H9 (cell line): Measurements from ENCODE around the gene KCTD16. TPM values are rescaled to one million over a fixed set of nuclear protein-coding genes. Genes with fewer than 3 reads are reported as not detected.

Experiments
- DNase-seq: peaks from one replicate; pipeline ENCODE4 v3.0.0-alpha.2; 2017
- H2AFZ ChIP-seq: one replicate; pipeline ENCODE4 v1.6.1; 2013; ENCODE audit warnings: mild to moderate bottlenecking, low read length, control low read depth, moderate library complexity
- H2AK5ac ChIP-seq: 2 replicates; pipeline ENCODE4 v1.6.1; 2013; ENCODE audit warnings: low read length, control low read depth, mixed read lengths; ENCODE audit not compliant: insufficient read length
- H2BK120ac ChIP-seq: one replicate; pipeline ENCODE4 v1.6.1; 2013; ENCODE audit warnings: low read depth, mild to moderate bottlenecking, low read length, control low read depth, inconsistent platforms; ENCODE audit not compliant: poor library complexity, severe bottlenecking
- H2BK12ac ChIP-seq: 2 replicates; pipeline ENCODE4 v1.6.1; 2013; ENCODE audit warnings: low read length, control low read depth, mixed read lengths, low read depth; ENCODE audit not compliant: insufficient read length
- H2BK15ac ChIP-seq: 2 replicates; pipeline ENCODE4 v1.6.1; 2013; ENCODE audit warnings: low read depth, low read length, control low read depth
- H2BK20ac ChIP-seq: one replicate; pipeline ENCODE4 v1.6.1; 2013; ENCODE audit warnings: low read depth, mild to moderate bottlenecking, low read length, control low read depth, inconsistent platforms; ENCODE audit not compliant: poor library complexity, severe bottlenecking
- H2BK5ac ChIP-seq: 2 replicates; pipeline ENCODE4 v1.6.1; 2013; ENCODE audit warnings: low read length, control low read depth, mixed read lengths; ENCODE audit not compliant: insufficient read length
- H3K14ac ChIP-seq: 2 replicates; pipeline ENCODE4 v1.6.1; 2013; ENCODE audit warnings: low read length, control low read depth; ENCODE audit not compliant: insufficient read depth
- H3K18ac ChIP-seq: 2 replicates; pipeline ENCODE4 v1.6.1; 2013; ENCODE audit warnings: low read depth, mild to moderate bottlenecking, mixed read lengths, low read length, control low read depth; ENCODE audit not compliant: insufficient read length
- H3K23ac ChIP-seq: 2 replicates; pipeline ENCODE4 v1.6.1; 2013; ENCODE audit warnings: low read length, control low read depth, mixed read lengths, low read depth; ENCODE audit not compliant: insufficient read length
- H3K23me2 ChIP-seq: 2 replicates; pipeline ENCODE4 v1.6.1; 2013; ENCODE audit warnings: low read depth, mild to moderate bottlenecking, mixed read lengths, low read length, control low read depth; ENCODE audit not compliant: insufficient read length, poor library complexity, severe bottlenecking
- H3K27ac ChIP-seq: 2 replicates; pipeline ENCODE4 v1.5.1; 2013; ENCODE audit warnings: low read length, control low read depth, mixed read lengths, low read depth; ENCODE audit not compliant: insufficient read length
- H3K27me3 ChIP-seq: 2 replicates; pipeline ENCODE4 v1.6.1; 2013; ENCODE audit warnings: low read length, control low read depth, inconsistent platforms; ENCODE audit not compliant: insufficient read depth
- H3K4ac ChIP-seq: 2 replicates; pipeline ENCODE4 v1.6.1; 2013; ENCODE audit warnings: low read depth, mild to moderate bottlenecking, control low read depth, inconsistent platforms, low read length, moderate library complexity
- H3K4me1 ChIP-seq: 2 replicates; pipeline ENCODE4 v1.6.1; 2013; ENCODE audit warnings: low read length, control low read depth, inconsistent platforms; ENCODE audit not compliant: insufficient read depth
- H3K4me2 ChIP-seq: 2 replicates; pipeline ENCODE4 v1.6.1; 2013; ENCODE audit warnings: low read length, control low read depth, mixed read lengths; ENCODE audit not compliant: insufficient read length, insufficient read depth
- H3K56ac ChIP-seq: 2 replicates; pipeline ENCODE4 v1.6.1; 2013; ENCODE audit warnings: low read depth, mild to moderate bottlenecking, mixed read lengths, low read length, control low read depth; ENCODE audit not compliant: insufficient read length
- H3K79me1 ChIP-seq: 2 replicates; pipeline ENCODE4 v1.6.1; 2013; ENCODE audit warnings: low read depth, mild to moderate bottlenecking, moderate library complexity, low read length, control low read depth, inconsistent platforms; ENCODE audit not compliant: insufficient read depth, poor library complexity, severe bottlenecking
- H3K79me2 ChIP-seq: 2 replicates; pipeline ENCODE4 v1.6.1; 2013; ENCODE audit warnings: low read length, control low read depth, inconsistent platforms; ENCODE audit not compliant: insufficient read depth
- H3K9ac ChIP-seq: 2 replicates; pipeline ENCODE4 v1.6.1; 2013; ENCODE audit warnings: low read length, control low read depth, mixed read lengths; ENCODE audit not compliant: insufficient read length; ENCODE audit errors: extremely low read depth
- H3K9me3 ChIP-seq: one replicate; pipeline ENCODE4 v1.6.1; 2013; ENCODE audit warnings: low read depth, low read length, inconsistent platforms; ENCODE audit not compliant: control insufficient read depth
- H3T11ph ChIP-seq: one replicate; pipeline ENCODE4 v1.6.1; 2013; ENCODE audit warnings: mild to moderate bottlenecking, low read length, control low read depth, inconsistent platforms
- H4K20me1 ChIP-seq: one replicate; pipeline ENCODE4 v1.6.1; 2013; ENCODE audit not compliant: control insufficient read depth, insufficient read length, insufficient read depth
- H4K5ac ChIP-seq: 2 replicates; pipeline ENCODE4 v1.6.1; 2013; ENCODE audit warnings: low read depth, mild to moderate bottlenecking, mixed read lengths, low read length, control low read depth; ENCODE audit not compliant: insufficient read length
- H4K8ac ChIP-seq: replicated peaks from 2 replicates; pipeline ENCODE4 v1.6.1; 2013; ENCODE audit warnings: low read length, control low read depth, mixed read lengths, low read depth; ENCODE audit not compliant: insufficient read length
- H4K91ac ChIP-seq: 2 replicates; pipeline ENCODE4 v1.6.1; 2013; ENCODE audit warnings: low read depth, mild to moderate bottlenecking, moderate library complexity, mixed read lengths, low read length, control low read depth; ENCODE audit not compliant: insufficient read length
- H3K27ac Mint-ChIP-seq, 3 experiments: 2 replicates in 2 of 3; 3 replicates in 1 of 3; pipeline ENCODE4 v1.8.0; 2020 to 2021; ENCODE audit warnings: mixed read lengths in 3 of 3, mild to moderate bottlenecking in 1 of 3, moderate library complexity in 1 of 3
- H3K27me3 Mint-ChIP-seq: 2 replicates; pipeline ENCODE4 v1.8.0; 2021; ENCODE audit warnings: low read depth, mild to moderate bottlenecking, moderate library complexity, mixed read lengths
- H3K36me3 Mint-ChIP-seq, 3 experiments: 2 replicates in 2 of 3; 3 replicates in 1 of 3; pipeline ENCODE4 v1.8.0; 2020 to 2021; ENCODE audit warnings: low read depth in 3 of 3, mixed read lengths in 3 of 3; ENCODE audit not compliant: insufficient read depth in 1 of 3
- H3K4me1 Mint-ChIP-seq, 2 experiments: 2 replicates each; pipeline ENCODE4 v1.8.0; 2020; ENCODE audit warnings: mixed read lengths in 2 of 2
- H3K4me3 Mint-ChIP-seq, 2 experiments: 2 replicates in 1 of 2; 3 replicates in 1 of 2; pipeline ENCODE4 v1.8.0; 2020 to 2021; ENCODE audit warnings: mild to moderate bottlenecking in 2 of 2, mixed read lengths in 2 of 2, moderate library complexity in 1 of 2
- H3K9me3 Mint-ChIP-seq, 2 experiments: 2 replicates in 1 of 2; 3 replicates in 1 of 2; pipeline ENCODE4 v1.8.0; 2020; ENCODE audit warnings: mild to moderate bottlenecking in 2 of 2, mixed read lengths in 2 of 2, moderate library complexity in 1 of 2
- CTCF ChIP-seq: fragments of 200-600 bp; sonication (generic); conservative IDR thresholded peaks from 3 replicates; pipeline ENCODE4 v1.8.0; 2021; ENCODE audit warnings: antibody characterized with exemption, mild to moderate bottlenecking
- WGBS: extraction: QIAGEN DNeasy Blood & Tissue Kit; methylation state at CpG from one replicate; pipeline ENCODE4 v1.1.7; 2013; ENCODE audit warnings: missing lambda C conversion rate, low lambda C conversion rate, mixed read lengths; ENCODE audit not compliant: insufficient read length; ENCODE audit errors: extremely low coverage; 5-methylcytosine and 5-hydroxymethylcytosine counted together
- total RNA-seq: library from RNA; stranded (reverse); gene quantifications from 2 replicates; pipeline ENCODE4 v1.2.1, GENCODE V29; 2021

Gene KCTD16
- total RNA-seq, 1 experiment from 2014 or later = 0.09 TPM

GRCh38 chr5:144356489-144356888 lies 185.8 kb downstream of the KCTD16 start:
- H3K23ac ChIP-seq = no peak overlapping the region
- no peak overlapping the region for H2BK15ac ChIP-seq
- H4K20me1 ChIP-seq = no peaks in the 10 kb centered on the region
- no peak overlapping the region for H2BK120ac ChIP-seq
- no peak overlapping the region for H3K56ac ChIP-seq
- DNase-seq = no peak
- H3T11ph ChIP-seq = no peak overlapping the region
- no peak overlapping the region for H3K4ac ChIP-seq
- Mint-ChIP-seq H3K27me3 (peaks cover 95% of the 10 kb centered on the region), H3K9me3 (peaks cover 0 to 3% of the 10 kb centered on the region in 2 experiments; a peak in 2 of 5 replicates), H3K4me1 (peaks cover 28 to 29% of the 10 kb centered on the region in 2 experiments), H3K4me3 (no peak overlapping the region), H3K27ac (no peak overlapping the region; a peak in 1 of 7 replicates), H3K36me3 (no peaks in the 10 kb centered on the region)
- H4K8ac ChIP-seq = no peak overlapping the region
- no peak overlapping the region for H4K91ac ChIP-seq
- H2BK5ac ChIP-seq = no peak overlapping the region
- H2BK12ac ChIP-seq = no peak overlapping the region
- H3K27ac ChIP-seq = no peak overlapping the region
- H3K9ac ChIP-seq = no peak overlapping the region
- peaks cover 5% of the 10 kb centered on the region for H3K4me1 ChIP-seq
- no CpG with 5 or more reads among the region's 1 CpG for WGBS
- H4K5ac ChIP-seq = no peak overlapping the region
- H3K79me2 ChIP-seq = no peaks in the 10 kb centered on the region
- no peak overlapping the region for H2AK5ac ChIP-seq
- no peak overlapping the region for H2BK20ac ChIP-seq
- no peak overlapping the region for H3K14ac ChIP-seq
- no peaks in the 10 kb centered on the region for H3K23me2 ChIP-seq
- no peak overlapping the region for H3K18ac ChIP-seq
- H3K27me3 ChIP-seq = peaks cover 29% of the 10 kb centered on the region; the same call in 1 of the 2 replicates
- TF ChIP-seq CTCF = no peak
- no peak overlapping the region for H3K4me2 ChIP-seq
- no peaks in the 10 kb centered on the region for H3K9me3 ChIP-seq
- no peaks in the 10 kb centered on the region for H3K79me1 ChIP-seq
- H2AFZ ChIP-seq = no peak overlapping the region
